ENCODE data around the gene DNAJB1.
"Not testable (repeated sequence)": the region's sequence is repeated elsewhere in the genome, so short reads cannot be mapped to it uniquely, and the experiment has no call there.

The DNAJB1 gene

GRCh38 chr19:14553042-14553938, 35.1 kb upstream of the DNAJB1 start:
- DNase-seq: no peak

GRCh38 chr19:14552006-14552360, 33.8 kb upstream of the DNAJB1 start:
- DNase-seq: not testable (repeated sequence)

GRCh38 chr19:14551134-14552005, 33.2 kb upstream of the DNAJB1 start:
- peak; percentile 77 for DNase-seq

GRCh38 chr19:14550201-14550754, 32.1 kb upstream of the DNAJB1 start:
- DNase-seq: no peak

GRCh38 chr19:14545716-14546082, 27.5 kb upstream of the DNAJB1 start:
- DNase-seq: no peak

- no peak for DNase-seq
Observed at GRCh38 chr19:14544977-14545715, 26.9 kb upstream of the DNAJB1 start.

- no peak for DNase-seq
Observed at GRCh38 chr19:14544047-14544446, 25.9 kb upstream of the DNAJB1 start.

GRCh38 chr19:14542711-14543328, 24.6 kb upstream of the DNAJB1 start:
- DNase-seq: no peak

GRCh38 chr19:14541979-14542378, 23.8 kb upstream of the DNAJB1 start:
- not testable (repeated sequence) for DNase-seq

GRCh38 chr19:14540741-14541525, 22.7 kb upstream of the DNAJB1 start:
- DNase-seq: no peak

- DNase-seq: peak; percentile 38
Observed at GRCh38 chr19:14536926-14537692, 18.9 kb upstream of the DNAJB1 start.

GRCh38 chr19:14533450-14533849, 15.3 kb upstream of the DNAJB1 start:
- DNase-seq: no peak

GRCh38 chr19:14530506-14530905, 12.3 kb upstream of the DNAJB1 start:
- DNase-seq: no peak

GRCh38 chr19:14530005-14530348, 11.8 kb upstream of the DNAJB1 start:
- no peak for DNase-seq

- peak; percentile 100 for DNase-seq
Observed at GRCh38 chr19:14529254-14530004, 11.2 kb upstream of the DNAJB1 start, which contains the start of gene TECR. Gene TECR, plus strand, starts transcription at chr19:14529594. Its CDS starts 103 bp downstream, at chr19:14529697.

GRCh38 chr19:14528419-14529253, 10.4 kb upstream of the DNAJB1 start:
- no peak for DNase-seq

GRCh38 chr19:14526423-14526822, 8.2 kb upstream of the DNAJB1 start:
- no peak for DNase-seq

GRCh38 chr19:14525729-14526128, 7.5 kb upstream of the DNAJB1 start:
- no peak for DNase-seq

- DNase-seq: no peak
Observed at GRCh38 chr19:14520543-14520942, 2.3 kb upstream of the DNAJB1 start.

Measured in activated naive CD4-positive, alpha-beta T cell treated with anti-CD3 and anti-CD28 coated beads, Interleukin-2, amount 50 U/mL, for 16 hours (primary cell).